OCI-LY1 (cell line): ENCODE data around the gene MYO1E.

Source experiments
- H2AFZ ChIP-seq: fragments of 200-600 bp; sonication (generic), shearing (Covaris generic); 2 replicates; pipeline ENCODE4 v1.6.0; 2014; ENCODE audit warnings: antibody characterized with exemption, mild to moderate bottlenecking, low read length
- H3F3A ChIP-seq: fragments of 200-600 bp; sonication (generic), shearing (Covaris generic); 2 replicates; pipeline ENCODE4 v1.6.0; 2014; ENCODE audit warnings: mild to moderate bottlenecking, antibody characterized with exemption, low read length, moderate library complexity; ENCODE audit not compliant: insufficient read depth
- H3K27ac ChIP-seq: fragments of 200-600 bp; sonication (generic); 2 replicates; pipeline ENCODE4 v1.5.1; 2014; ENCODE audit warnings: low read length, mixed run types, mild to moderate bottlenecking, low read depth; ENCODE audit not compliant: poor library complexity, severe bottlenecking
- H3K27me3 ChIP-seq: fragments of 200-600 bp; sonication (generic); 2 replicates; pipeline ENCODE4 v1.6.0; 2014; ENCODE audit warnings: antibody characterized with exemption, mild to moderate bottlenecking, low read length, moderate library complexity; ENCODE audit not compliant: insufficient read depth
- H3K36me3 ChIP-seq: fragments of 200-600 bp; sonication (generic); 2 replicates; pipeline ENCODE4 v1.6.1; 2014; ENCODE audit warnings: mild to moderate bottlenecking, antibody characterized with exemption, low read length, moderate library complexity, mixed read lengths; ENCODE audit not compliant: insufficient read depth
- H3K4me1 ChIP-seq: fragments of 200-600 bp; sonication (generic); 2 replicates; pipeline ENCODE4 v1.5.1; 2014; ENCODE audit warnings: mild to moderate bottlenecking, low read length, moderate library complexity; ENCODE audit not compliant: insufficient read depth, severe bottlenecking
- H3K4me2 ChIP-seq: fragments of 200-600 bp; sonication (generic), shearing (Covaris generic); 2 replicates; pipeline ENCODE4 v1.6.1; 2014; ENCODE audit warnings: low read length
- H3K4me3 ChIP-seq: fragments of 200-600 bp; sonication (generic); 2 replicates; pipeline ENCODE4 v1.5.1; 2014; ENCODE audit warnings: low read length, low read depth, mild to moderate bottlenecking, mixed read lengths; ENCODE audit not compliant: poor library complexity, severe bottlenecking
- H3K79me2 ChIP-seq: fragments of 200-600 bp; shearing (Covaris generic); 2 replicates; pipeline ENCODE4 v1.6.1; 2016; ENCODE audit warnings: mixed run types, low read length, mixed read lengths; ENCODE audit not compliant: insufficient read depth
- H3K9ac ChIP-seq: fragments of 200-600 bp; sonication (generic), shearing (Covaris generic); 2 replicates; pipeline ENCODE4 v1.6.1; 2014; ENCODE audit warnings: mild to moderate bottlenecking, low read length, mixed read lengths
- H3K9me2 ChIP-seq: fragments of 200-600 bp; sonication (generic), shearing (Covaris generic); 2 replicates; pipeline ENCODE4 v1.6.1; 2014; ENCODE audit warnings: low read depth, mild to moderate bottlenecking, low read length, mixed read lengths
- H3K9me3 ChIP-seq: fragments of 200-600 bp; shearing (Covaris generic); 2 replicates; pipeline ENCODE4 v1.6.1; 2014; ENCODE audit warnings: low read length, mixed read lengths
- H4K20me1 ChIP-seq: fragments of 200-600 bp; sonication (generic), shearing (Covaris generic); 2 replicates; pipeline ENCODE4 v1.6.0; 2016; ENCODE audit warnings: mild to moderate bottlenecking, low read length; ENCODE audit not compliant: insufficient read depth
- CTCF ChIP-seq: fragments of 200-600 bp; sonication (generic), shearing (Covaris generic); IDR thresholded peaks from 2 replicates; pipeline ENCODE4 v1.5.1; 2017; ENCODE audit warnings: mild to moderate bottlenecking, antibody characterized with exemption, low read length, moderate library complexity, mixed read lengths
- EZH2 ChIP-seq: fragments of 200-600 bp; sonication (generic), shearing (Covaris generic); IDR thresholded peaks from 2 replicates; pipeline ENCODE4 v1.8.0; 2017; ENCODE audit warnings: borderline replicate concordance, mixed run types, mild to moderate bottlenecking, antibody characterized with exemption, low read length, moderate library complexity, mixed read lengths

MYO1E gene

GRCh38 chr15:59354417-59355031 is 18.1 kb downstream of the MYO1E start:
- peak overlapping the region; percentile 64 for H3K4me2 ChIP-seq
- H3K79me2 ChIP-seq, result peaks cover 64% of the 10 kb centered on the region
- H3K4me3 ChIP-seq, result peak overlapping the region; percentile 41

GRCh38 chr15:59353994-59354416 is 18.7 kb downstream of the MYO1E start:
- Histone ChIP-seq H3K36me3 (peaks cover 20% of the 10 kb centered on the region), H2AFZ (no peak overlapping the region), H3K27me3 (no peaks in the 10 kb centered on the region), H3K79me2 (peaks cover 64% of the 10 kb centered on the region), H3K27ac (peak overlapping the region; percentile 64), H3F3A (no peaks in the 10 kb centered on the region), H3K4me3 (peak overlapping the region; percentile 41), H3K4me2 (peak overlapping the region; percentile 64), H3K9me2 (no peaks in the 10 kb centered on the region), H3K9me3 (no peaks in the 10 kb centered on the region), H3K9ac (peak overlapping the region; percentile 23; the same call in 1 of the 2 replicates), H3K4me1 (peaks cover 62% of the 10 kb centered on the region), H4K20me1 (no peaks in the 10 kb centered on the region)
- TF ChIP-seq EZH2 (no peak), CTCF (no peak)

More at GRCh38 chr15:59354417-59355031, 18.1 kb downstream of the MYO1E start:
- Histone ChIP-seq H3K27me3 (no peaks in the 10 kb centered on the region), H3K4me1 (peaks cover 57% of the 10 kb centered on the region), H3K9me3 (no peaks in the 10 kb centered on the region), H3F3A (no peaks in the 10 kb centered on the region), H3K9ac (peak overlapping the region; percentile 23; the same call in 1 of the 2 replicates), H4K20me1 (no peaks in the 10 kb centered on the region), H3K27ac (peak overlapping the region; percentile 64), H2AFZ (no peak overlapping the region), H3K9me2 (no peaks in the 10 kb centered on the region), H3K36me3 (peaks cover 20% of the 10 kb centered on the region)
- TF ChIP-seq EZH2 (no peak), CTCF (no peak)

- Histone ChIP-seq H3K27ac (no peak overlapping the region), H3K4me1 (peaks cover 75% of the 10 kb centered on the region), H3K4me3 (no peak overlapping the region), H3K4me2 (no peak overlapping the region), H3K9me2 (no peaks in the 10 kb centered on the region), H3K9ac (no peak overlapping the region), H3K27me3 (no peaks in the 10 kb centered on the region), H3K79me2 (peaks cover 60% of the 10 kb centered on the region), H2AFZ (no peak overlapping the region), H3K36me3 (peaks cover 14% of the 10 kb centered on the region), H3F3A (no peaks in the 10 kb centered on the region), H4K20me1 (no peaks in the 10 kb centered on the region), H3K9me3 (no peaks in the 10 kb centered on the region)
- TF ChIP-seq CTCF (no peak), EZH2 (no peak)
Observed at GRCh38 chr15:59352683-59353082, 20.0 kb downstream of the MYO1E start.
